ENCODE measurements around the gene MRPS12. TPM values are rescaled to one million over a fixed set of nuclear protein-coding genes. Genes with fewer than 3 reads are reported as not detected.

The MRPS12 gene
- total RNA-seq, 1 experiment from 2014 or later, result 84.8 TPM

DNA sequence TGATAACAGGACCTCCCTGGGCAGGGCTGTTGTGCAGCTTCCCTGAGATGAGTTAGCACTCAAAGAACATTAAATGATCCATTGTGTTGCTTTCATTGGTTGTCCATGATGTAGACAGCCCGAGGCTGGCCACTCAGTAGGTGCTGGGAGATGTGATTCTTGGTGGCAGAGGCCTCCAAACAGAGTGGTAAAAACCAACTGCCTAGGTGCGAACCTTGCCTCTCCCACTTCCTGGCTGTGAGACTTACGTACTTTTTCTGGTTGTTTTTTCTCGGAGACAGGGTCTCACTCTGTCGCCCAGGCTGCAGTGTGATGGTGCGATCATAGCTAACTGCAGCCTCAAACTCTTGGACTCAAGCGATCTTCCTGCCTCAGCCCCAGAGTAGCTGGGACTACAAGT lies 6.4 kb upstream of the MRPS12 start:
- Histone ChIP-seq H3K9me2 (ENCODE audit: insufficient read depth) (no peaks in the 10 kb centered on the region), H3K4me3 (no peak overlapping the region), H2AFZ (no peak overlapping the region), H3K27ac (no peak overlapping the region), H3K27me3 (ENCODE audit: insufficient read depth, low read depth) (no peaks in the 10 kb centered on the region), H3K9me3 (ENCODE audit: insufficient read depth, low read depth) (no peaks in the 10 kb centered on the region), H3K36me3 (ENCODE audit: low read depth) (no peaks in the 10 kb centered on the region), H3K79me2 (ENCODE audit: low read depth) (peaks cover 23% of the 10 kb centered on the region), H3K4me1 (replicated peaks; ENCODE audit: insufficient read depth) (0 out of 2 replicates have a peak, but pooled peaks cover 2% of the 10 kb centered on the region), H3K4me2 (no peak overlapping the region), H3F3A (ENCODE audit: insufficient read depth, low read depth) (peaks cover under 1% of the 10 kb centered on the region; the same call in 1 of the 2 replicates), H4K20me1 (ENCODE audit: insufficient read depth) (no peaks in the 10 kb centered on the region; the same call in 1 of the 2 replicates)
- BruUV-seq (replicated peaks), result no TSS peak
- TF ChIP-seq, protein P1, sequence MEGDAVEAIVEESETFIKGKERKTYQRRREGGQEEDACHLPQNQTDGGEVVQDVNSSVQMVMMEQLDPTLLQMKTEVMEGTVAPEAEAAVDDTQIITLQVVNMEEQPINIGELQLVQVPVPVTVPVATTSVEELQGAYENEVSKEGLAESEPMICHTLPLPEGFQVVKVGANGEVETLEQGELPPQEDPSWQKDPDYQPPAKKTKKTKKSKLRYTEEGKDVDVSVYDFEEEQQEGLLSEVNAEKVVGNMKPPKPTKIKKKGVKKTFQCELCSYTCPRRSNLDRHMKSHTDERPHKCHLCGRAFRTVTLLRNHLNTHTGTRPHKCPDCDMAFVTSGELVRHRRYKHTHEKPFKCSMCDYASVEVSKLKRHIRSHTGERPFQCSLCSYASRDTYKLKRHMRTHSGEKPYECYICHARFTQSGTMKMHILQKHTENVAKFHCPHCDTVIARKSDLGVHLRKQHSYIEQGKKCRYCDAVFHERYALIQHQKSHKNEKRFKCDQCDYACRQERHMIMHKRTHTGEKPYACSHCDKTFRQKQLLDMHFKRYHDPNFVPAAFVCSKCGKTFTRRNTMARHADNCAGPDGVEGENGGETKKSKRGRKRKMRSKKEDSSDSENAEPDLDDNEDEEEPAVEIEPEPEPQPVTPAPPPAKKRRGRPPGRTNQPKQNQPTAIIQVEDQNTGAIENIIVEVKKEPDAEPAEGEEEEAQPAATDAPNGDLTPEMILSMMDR (conservative IDR thresholded peaks at IDR 0.05), result no peak
- TF ChIP-seq EZH2 (IDR thresholded peaks at IDR 0.05; ENCODE audit: low read depth), result no peak
- no peak for DNase-seq
- CTCF ChIA-PET, result interaction anchor here (0.5 to 0.6 kb wide), 2 partner anchors 49 to 305 kb away, joined by 3 to 4 read pairs; partner anchors contain the start of gene EIF3K
- intact Hi-C loops (cut with micrococcal nuclease; ENCODE audit: unreplicated experiment), result no loop called here
- POLR2A ChIA-PET (ENCODE audit: unreplicated experiment), result no interaction called here

DNA sequence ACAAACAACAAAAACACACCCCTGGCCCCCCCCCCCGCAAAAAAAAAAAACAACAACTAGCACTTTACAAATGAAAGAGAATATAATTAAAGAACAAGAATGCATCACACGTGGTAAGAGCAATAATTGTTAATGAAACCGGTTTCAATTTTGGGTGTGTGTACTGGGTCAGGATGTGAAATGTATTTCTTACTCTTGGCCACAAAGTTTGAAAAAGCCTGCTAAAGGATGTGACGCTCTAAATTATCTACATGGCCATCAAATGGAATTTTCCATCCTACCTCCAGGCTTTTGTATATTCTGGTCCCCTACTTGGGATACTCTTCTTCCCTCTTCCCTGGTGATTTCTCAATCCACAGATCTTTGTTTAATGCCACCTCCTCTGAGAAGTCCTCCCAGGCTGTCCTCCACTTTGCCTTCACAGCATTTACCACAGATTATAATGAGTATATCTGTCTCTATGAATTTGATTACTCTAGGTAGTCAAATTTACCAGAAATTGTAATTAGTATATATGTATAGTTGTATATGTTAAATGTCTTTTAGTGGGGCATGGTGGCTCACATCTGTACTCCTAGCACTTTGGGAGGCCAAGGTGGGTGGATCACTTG lies 2.2 kb upstream of the MRPS12 start:
- CTCF ChIA-PET, result interaction anchor here (0.6 to 3.3 kb wide), 4 partner anchors 79 to 525 kb away, joined by 3 to 13 read pairs (median 9); partner anchors contain the start of gene FAM98C

More for the DNA sequence above, 2.2 kb upstream of the MRPS12 start:
- no peaks in the 10 kb centered on the region for H3K9me2 ChIP-seq (ENCODE audit: insufficient read depth)
- no peaks in the 10 kb centered on the region for H3K36me3 ChIP-seq (ENCODE audit: low read depth)
- no peaks in the 10 kb centered on the region; the same call in 1 of the 2 replicates for H3F3A ChIP-seq (ENCODE audit: insufficient read depth, low read depth)
- intact Hi-C loops (cut with micrococcal nuclease; ENCODE audit: unreplicated experiment), result no loop called here
- no peaks in the 10 kb centered on the region for H3K9me3 ChIP-seq (ENCODE audit: insufficient read depth, low read depth)
- no peak overlapping the region for H2AFZ ChIP-seq
- TF ChIP-seq, protein P1 (conservative IDR thresholded peaks at IDR 0.05), result no peak
- no peak for TF ChIP-seq EZH2 (IDR thresholded peaks at IDR 0.05; ENCODE audit: low read depth)
- peaks cover 17% of the 10 kb centered on the region; the same call in 1 of the 2 replicates for H3K4me1 ChIP-seq (replicated peaks; ENCODE audit: insufficient read depth)
- H3K4me2 ChIP-seq, result no peak overlapping the region
- H3K27me3 ChIP-seq (ENCODE audit: insufficient read depth, low read depth), result no peaks in the 10 kb centered on the region
- POLR2A ChIA-PET (ENCODE audit: unreplicated experiment), result no interaction called here
- peaks cover 57% of the 10 kb centered on the region for H3K79me2 ChIP-seq (ENCODE audit: low read depth)
- H3K4me3 ChIP-seq, result no peak overlapping the region
- no peak for DNase-seq
- H3K27ac ChIP-seq, result no peak overlapping the region
- no peaks in the 10 kb centered on the region; the same call in 1 of the 2 replicates for H4K20me1 ChIP-seq (ENCODE audit: insufficient read depth)
- no TSS peak for BruUV-seq (replicated peaks)

All from PC-9 (cell line).